IgD-negative memory B cell (primary cell): ENCODE results near the gene KLHL36. TPM values are rescaled to one million over a fixed set of nuclear protein-coding genes. Genes with fewer than 3 reads are reported as not detected.
"Not testable (repeated sequence)": the region's sequence is repeated elsewhere in the genome, so short reads cannot be mapped to it uniquely, and the experiment has no call there.

ENCODE experiments used
- H3K27ac Mint-ChIP-seq, 3 donors: one replicate each; pipeline ENCODE4 v1.8.0; 2020 to 2022; ENCODE audit warnings: mild to moderate bottlenecking in 3 of 3, mixed read lengths in 3 of 3, moderate library complexity in 1 of 3
- H3K27me3 Mint-ChIP-seq: one replicate; pipeline ENCODE4 v1.8.0; 2021; ENCODE audit warnings: mixed read lengths
- H3K36me3 Mint-ChIP-seq: one replicate; pipeline ENCODE4 v1.8.0; 2020; ENCODE audit warnings: mild to moderate bottlenecking, mixed read lengths
- H3K4me1 Mint-ChIP-seq, 3 donors: one replicate each; pipeline ENCODE4 v1.8.0; 2020 to 2022; ENCODE audit warnings: mixed read lengths in 3 of 3, mild to moderate bottlenecking in 1 of 3
- H3K4me3 Mint-ChIP-seq, 4 donors: one replicate each; pipeline ENCODE4 v1.8.0; 2020 to 2022; ENCODE audit warnings: mild to moderate bottlenecking in 4 of 4, mixed read lengths in 4 of 4, moderate library complexity in 3 of 4
- H3K9me3 Mint-ChIP-seq, 3 donors: one replicate each; pipeline ENCODE4 v1.8.0; 2020 to 2021; ENCODE audit warnings: mixed read lengths in 3 of 3, mild to moderate bottlenecking in 1 of 3
- polyA plus RNA-seq: library from polyadenylated mRNA; unstranded; fragments of 300-500 nt; fragmentation: Illumina TruSeq; gene quantifications from one replicate; pipeline ENCODE4 v1.2.3, GENCODE V29; 2021

The KLHL36 gene
- polyA plus RNA-seq, 1 donor from 2014 or later: 34.1 TPM

DNA sequence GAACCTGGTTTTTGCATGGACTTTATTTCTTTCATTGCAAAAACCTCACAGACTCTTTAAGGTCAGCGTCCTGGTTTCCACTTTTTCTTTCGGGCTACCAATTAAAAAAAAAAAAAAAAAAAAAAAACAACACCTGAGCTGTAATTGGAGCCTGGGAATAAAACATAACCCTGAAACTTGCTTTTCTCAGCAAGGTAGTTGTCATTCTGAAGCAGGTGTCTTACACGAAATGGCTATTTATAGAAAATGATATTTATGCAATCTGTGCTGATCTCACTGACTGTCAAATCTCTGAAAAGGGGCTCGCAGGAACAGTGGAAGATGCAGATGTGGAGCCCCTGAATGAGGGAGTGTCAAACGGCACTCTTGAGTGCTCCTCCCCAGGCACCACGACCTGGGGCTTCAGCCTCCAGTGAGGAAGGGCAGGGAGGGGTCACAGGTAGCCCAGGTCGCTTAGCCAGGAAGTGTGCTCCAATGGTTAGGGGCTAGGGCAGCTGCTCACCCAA is 20.0 kb upstream of the KLHL36 start:
- Mint-ChIP-seq H3K4me1 (peaks cover 13 to 18% (median 15%) of the 10 kb centered on the region in 3 donors), H3K27me3 (no peaks in the 10 kb centered on the region), H3K4me3 (peak overlapping the region in 2 of 4 donors; percentile 25 to 56), H3K36me3 (no peaks in the 10 kb centered on the region), H3K9me3 (no peaks in the 10 kb centered on the region), H3K27ac (no peak overlapping the region)

DNA sequence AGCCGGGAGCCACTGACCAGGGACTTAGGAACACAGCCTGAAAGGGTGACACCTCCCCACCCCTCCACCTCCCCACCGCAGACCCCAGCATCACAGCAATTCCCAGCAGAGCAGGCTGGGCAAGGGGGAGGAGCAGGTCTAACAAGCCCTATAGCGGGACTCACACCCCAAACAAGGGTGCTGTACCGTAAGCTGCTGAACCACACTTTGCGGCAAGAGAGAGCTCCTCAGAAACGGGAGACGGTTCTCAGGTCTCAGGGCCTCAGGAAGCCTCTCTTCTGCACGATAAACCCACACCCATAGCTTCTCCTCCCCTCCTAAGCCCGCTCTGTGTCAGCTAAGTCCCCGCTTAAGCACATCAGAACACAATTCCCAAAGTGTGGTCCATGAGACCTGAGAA is 18.7 kb upstream of the KLHL36 start:
- H3K27me3 Mint-ChIP-seq: no peaks in the 10 kb centered on the region
- no peak overlapping the region for H3K4me3 Mint-ChIP-seq
- H3K9me3 Mint-ChIP-seq: no peaks in the 10 kb centered on the region
- H3K27ac Mint-ChIP-seq: no peak overlapping the region
- H3K4me1 Mint-ChIP-seq: peaks cover 13 to 16% (median 15%) of the 10 kb centered on the region in 3 donors
- no peaks in the 10 kb centered on the region for H3K36me3 Mint-ChIP-seq

DNA sequence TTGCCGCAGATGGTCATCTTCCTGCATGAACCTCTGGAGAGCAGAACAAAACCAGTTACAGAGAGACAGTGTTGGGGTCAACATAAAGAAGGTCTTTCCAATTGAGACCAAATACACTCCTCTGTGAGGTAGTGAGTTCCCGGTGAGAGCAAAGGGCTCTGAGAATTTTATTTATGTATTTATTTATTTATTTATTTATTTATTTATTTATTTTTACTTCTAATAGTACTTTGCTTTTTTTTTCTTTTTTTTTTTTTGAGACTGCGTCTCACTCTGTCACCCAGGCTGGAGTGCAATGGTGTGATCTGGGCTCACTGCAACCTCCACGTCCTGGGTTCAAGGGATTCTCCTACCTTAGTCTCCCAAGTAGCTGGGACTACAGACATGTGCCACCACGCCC is 18.3 kb upstream of the KLHL36 start:
- no peaks in the 10 kb centered on the region for H3K36me3 Mint-ChIP-seq
- no peaks in the 10 kb centered on the region for H3K9me3 Mint-ChIP-seq
- peaks cover 13 to 16% (median 15%) of the 10 kb centered on the region in 3 donors for H3K4me1 Mint-ChIP-seq
- H3K27ac Mint-ChIP-seq: no peak overlapping the region
- no peaks in the 10 kb centered on the region for H3K27me3 Mint-ChIP-seq
- no peak overlapping the region for H3K4me3 Mint-ChIP-seq

DNA sequence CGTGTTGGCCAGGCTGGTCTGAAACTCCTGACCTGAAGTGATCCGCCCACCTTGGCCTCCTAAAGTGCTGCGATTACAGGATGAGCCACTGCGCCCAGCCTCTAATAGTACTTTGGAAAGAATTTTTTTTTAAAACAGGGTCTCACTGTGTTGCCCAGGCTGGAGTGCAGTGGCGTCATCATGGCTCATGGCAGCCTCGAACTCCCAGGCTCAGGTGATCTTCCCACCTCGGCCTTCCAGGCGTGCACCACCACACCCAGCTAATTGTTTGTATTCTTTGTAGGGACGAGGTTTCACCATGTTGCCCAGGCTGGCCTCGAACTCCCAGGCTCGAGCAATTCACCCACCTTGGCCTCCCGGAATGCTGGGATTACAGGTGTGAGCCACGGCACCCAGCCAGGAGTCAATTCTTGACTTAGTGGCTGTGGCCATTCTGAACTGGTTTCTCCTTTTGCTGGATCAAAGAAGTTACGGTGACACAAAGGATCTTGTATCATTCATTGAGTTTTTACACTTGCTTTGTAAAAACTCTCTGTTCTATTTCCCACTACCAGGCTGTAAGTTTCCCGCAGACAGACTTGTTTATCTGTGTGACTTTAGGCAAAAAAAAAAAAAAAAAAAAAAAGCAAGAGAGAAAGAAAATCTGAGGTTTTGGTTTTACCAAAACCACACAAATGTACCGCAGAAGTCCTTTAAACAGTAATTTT is 17.7 kb upstream of the KLHL36 start:
- Mint-ChIP-seq H3K4me3 (peak overlapping the region in 2 of 4 donors; percentile 12 to 61), H3K4me1 (peaks cover 13 to 16% (median 15%) of the 10 kb centered on the region in 3 donors), H3K27ac (peak overlapping the region in 1 of 3 donors; percentile 75), H3K27me3 (no peaks in the 10 kb centered on the region), H3K9me3 (no peaks in the 10 kb centered on the region), H3K36me3 (no peaks in the 10 kb centered on the region)

DNA sequence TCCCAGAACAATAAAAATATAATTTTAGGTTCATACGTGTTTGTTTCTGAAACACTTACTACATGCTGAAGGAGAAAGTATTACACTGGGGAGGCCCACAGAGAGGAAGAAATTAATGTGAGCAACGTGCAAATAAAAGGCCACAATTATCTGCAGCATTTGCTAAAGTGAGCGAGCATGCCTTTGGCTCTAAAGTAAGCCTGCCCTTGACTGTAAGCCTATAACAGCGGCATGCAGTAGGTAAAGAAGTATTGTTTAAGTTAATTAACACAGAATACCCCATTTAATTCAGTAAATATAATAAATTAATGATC is 17.2 kb upstream of the KLHL36 start:
- no peaks in the 10 kb centered on the region for H3K9me3 Mint-ChIP-seq
- peaks cover 13 to 16% (median 15%) of the 10 kb centered on the region in 3 donors for H3K4me1 Mint-ChIP-seq
- H3K36me3 Mint-ChIP-seq: no peaks in the 10 kb centered on the region
- no peak overlapping the region for H3K4me3 Mint-ChIP-seq
- no peaks in the 10 kb centered on the region for H3K27me3 Mint-ChIP-seq
- H3K27ac Mint-ChIP-seq: no peak overlapping the region

DNA sequence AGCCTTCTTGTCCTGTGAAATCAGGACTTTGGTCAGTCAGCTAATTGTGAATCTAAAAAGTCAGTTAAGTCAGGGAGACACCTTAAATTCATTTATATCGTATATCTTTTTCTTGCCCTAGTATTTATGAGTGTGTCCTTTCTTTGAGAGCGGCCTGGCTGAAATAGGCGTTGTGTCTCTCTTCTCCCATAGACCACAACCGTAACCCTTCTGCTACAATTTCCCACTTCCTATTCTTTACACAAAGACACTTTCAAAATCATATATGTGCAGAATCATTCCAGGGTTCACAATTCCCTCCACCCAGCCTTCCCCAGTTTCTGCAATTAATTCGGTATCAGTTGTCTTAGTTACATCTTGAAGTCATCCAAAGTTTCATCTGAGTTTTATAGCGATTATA is 16.4 kb upstream of the KLHL36 start:
- H3K9me3 Mint-ChIP-seq: no peaks in the 10 kb centered on the region
- H3K36me3 Mint-ChIP-seq: no peaks in the 10 kb centered on the region
- H3K4me1 Mint-ChIP-seq: peaks cover 13 to 16% (median 15%) of the 10 kb centered on the region in 3 donors
- no peaks in the 10 kb centered on the region for H3K27me3 Mint-ChIP-seq
- H3K27ac Mint-ChIP-seq: no peak overlapping the region
- H3K4me3 Mint-ChIP-seq: peak overlapping the region in 1 of 4 donors; percentile 6

DNA sequence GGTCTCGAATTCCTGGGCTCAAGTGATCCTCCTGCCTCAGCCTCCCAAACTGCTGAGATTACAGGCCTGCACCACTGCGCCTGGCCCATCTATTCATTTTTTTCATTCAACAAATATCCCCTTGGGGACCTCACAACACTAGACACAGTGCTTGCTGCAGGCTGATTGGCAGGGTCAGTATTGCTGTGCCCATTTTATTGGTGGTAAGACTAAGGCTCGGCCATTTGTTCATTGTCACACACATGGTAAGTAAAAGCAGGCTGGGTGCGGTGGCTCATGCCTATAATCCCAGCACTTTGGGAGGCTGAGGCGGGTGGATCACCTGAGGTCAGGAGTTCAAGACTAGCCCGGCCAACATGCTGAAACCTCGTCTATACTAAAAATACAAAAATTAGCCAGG is 15.4 kb upstream of the KLHL36 start:
- H3K36me3 Mint-ChIP-seq, H3K27ac Mint-ChIP-seq, H3K9me3 Mint-ChIP-seq, H3K4me3 Mint-ChIP-seq, H3K27me3 Mint-ChIP-seq: not testable (repeated sequence)
- peaks cover 16 to 23% (median 21%) of the 10 kb centered on the region in 3 donors for H3K4me1 Mint-ChIP-seq

DNA sequence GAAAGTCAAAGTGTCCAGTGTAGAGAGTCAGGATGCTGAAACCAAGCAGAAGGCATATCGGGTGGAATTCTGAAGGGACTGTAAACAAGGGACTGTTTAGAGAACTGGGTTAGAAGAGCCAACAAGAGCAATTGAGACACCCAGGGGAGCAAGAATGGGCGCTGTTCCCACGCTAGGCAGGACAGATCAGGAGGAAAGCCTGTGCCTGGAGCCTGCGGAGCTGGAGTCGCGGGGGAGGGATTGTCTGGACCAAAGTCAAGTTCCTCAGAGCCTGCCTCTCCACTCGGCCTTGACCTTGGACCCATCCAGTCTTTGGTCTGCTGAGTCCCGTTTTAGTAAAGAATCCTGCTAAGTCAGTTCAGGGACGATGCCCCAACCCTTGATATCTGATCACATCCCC is 14.7 kb upstream of the KLHL36 start:
- no peaks in the 10 kb centered on the region for H3K9me3 Mint-ChIP-seq
- H3K27me3 Mint-ChIP-seq: no peaks in the 10 kb centered on the region
- no peaks in the 10 kb centered on the region for H3K36me3 Mint-ChIP-seq
- H3K27ac Mint-ChIP-seq: no peak overlapping the region
- peaks cover 14 to 23% (median 19%) of the 10 kb centered on the region in 3 donors for H3K4me1 Mint-ChIP-seq
- H3K4me3 Mint-ChIP-seq: no peak overlapping the region

DNA sequence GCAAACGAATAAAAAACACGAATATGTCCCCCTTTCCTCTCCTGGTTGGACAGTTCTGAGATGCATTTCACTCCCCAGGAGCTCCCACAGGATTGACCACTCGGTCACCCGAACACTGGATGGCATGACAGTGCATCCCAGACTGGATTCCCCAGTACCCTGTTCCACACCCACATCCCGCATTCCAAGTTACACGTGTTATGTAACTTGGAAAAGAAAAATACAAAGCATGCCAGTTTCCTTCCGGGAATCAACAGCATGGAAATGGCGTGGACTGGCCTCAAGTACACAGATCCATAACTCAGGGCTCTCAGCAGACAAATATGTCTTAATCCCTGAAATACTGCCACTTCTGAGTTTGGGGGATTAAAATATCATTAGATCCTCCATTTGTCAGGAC is 12.6 kb upstream of the KLHL36 start:
- H3K27ac Mint-ChIP-seq: peak overlapping the region in 1 of 3 donors; percentile 48
- H3K9me3 Mint-ChIP-seq: peaks cover 0 to 2% (median 0%) of the 10 kb centered on the region in 3 donors
- no peak overlapping the region for H3K4me3 Mint-ChIP-seq
- no peaks in the 10 kb centered on the region for H3K36me3 Mint-ChIP-seq
- H3K27me3 Mint-ChIP-seq: no peaks in the 10 kb centered on the region
- H3K4me1 Mint-ChIP-seq: peaks cover 25 to 32% (median 29%) of the 10 kb centered on the region in 3 donors

DNA sequence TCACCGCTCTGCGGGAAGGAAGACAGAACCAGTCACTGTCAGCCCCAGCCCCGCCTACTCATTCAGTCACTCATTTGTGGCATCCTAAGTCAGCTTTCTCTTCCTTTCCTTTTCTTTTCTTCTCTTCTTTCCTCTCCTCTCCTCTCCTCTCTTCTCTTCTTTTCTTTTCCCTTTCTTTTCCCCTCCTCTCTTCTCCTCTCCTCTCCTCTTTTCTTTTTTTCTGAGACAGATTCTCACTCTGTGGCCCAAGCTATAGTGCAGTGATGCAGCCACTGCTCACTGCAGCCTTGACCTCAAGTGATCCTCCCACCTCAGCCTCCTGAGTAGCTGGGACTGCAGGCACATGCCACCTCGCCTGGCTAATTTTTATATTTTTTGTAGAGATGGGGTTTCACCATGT is 10.6 kb upstream of the KLHL36 start:
- no peak overlapping the region for H3K4me3 Mint-ChIP-seq
- H3K36me3 Mint-ChIP-seq: no peaks in the 10 kb centered on the region
- H3K27me3 Mint-ChIP-seq: no peaks in the 10 kb centered on the region
- H3K27ac Mint-ChIP-seq: peak overlapping the region in 2 of 3 donors; percentile 9 to 53
- H3K4me1 Mint-ChIP-seq: peaks cover 30 to 43% (median 39%) of the 10 kb centered on the region in 3 donors
- peaks cover 0 to 2% (median 0%) of the 10 kb centered on the region in 3 donors for H3K9me3 Mint-ChIP-seq

DNA sequence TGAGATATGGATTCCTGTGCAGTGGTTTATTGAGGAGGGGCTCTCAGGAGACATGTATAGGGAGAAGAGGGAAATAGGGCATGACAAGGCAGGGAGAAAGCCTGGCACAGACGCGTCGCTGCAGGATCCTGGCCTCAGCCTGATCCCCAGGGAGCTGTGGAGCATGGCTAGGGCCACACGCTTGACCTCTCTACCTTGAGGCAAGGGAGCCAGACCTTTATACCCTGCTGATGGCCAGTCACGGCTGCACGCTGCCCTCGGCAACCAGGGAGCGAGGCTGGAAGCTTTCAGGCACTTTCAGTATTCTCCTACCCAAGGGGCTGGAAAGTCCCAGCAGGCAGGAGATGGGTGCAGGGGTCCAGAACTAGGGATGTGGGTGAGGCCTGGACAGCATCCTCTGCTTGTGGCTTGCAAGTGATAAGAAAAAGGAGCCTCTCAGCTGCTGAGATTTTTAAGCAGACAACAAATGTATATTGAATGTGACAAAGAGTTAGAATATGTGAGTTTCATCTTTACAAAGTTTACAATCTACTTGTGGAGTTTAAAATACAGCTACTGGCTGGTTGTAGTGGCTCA is 10.0 kb upstream of the KLHL36 start:
- Mint-ChIP-seq H3K4me3 (peak overlapping the region in 1 of 4 donors; percentile 29), H3K27ac (no peak overlapping the region), H3K9me3 (peaks cover 0 to 2% (median 0%) of the 10 kb centered on the region in 3 donors), H3K4me1 (peaks cover 33 to 45% (median 42%) of the 10 kb centered on the region in 3 donors), H3K36me3 (no peaks in the 10 kb centered on the region), H3K27me3 (no peaks in the 10 kb centered on the region)

DNA sequence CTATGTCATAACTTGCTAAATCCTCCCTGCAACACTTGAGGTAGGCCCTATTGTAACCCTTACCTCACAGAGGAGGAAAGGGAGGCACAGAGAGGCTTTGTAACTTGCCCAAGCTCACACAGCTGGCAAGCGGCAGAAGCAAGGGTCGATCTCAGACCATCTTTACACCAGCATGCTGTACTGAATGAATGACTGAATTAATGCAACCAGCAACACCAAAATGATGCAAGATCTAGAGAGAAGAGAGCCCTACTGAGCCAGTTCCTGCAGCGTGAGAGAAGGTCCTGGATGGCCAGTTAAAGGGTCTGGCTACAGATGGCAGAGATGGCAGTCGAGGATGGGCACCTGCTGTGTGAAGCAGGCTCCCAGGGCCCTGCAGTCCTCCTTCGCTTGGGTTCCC is 8.2 kb upstream of the KLHL36 start:
- Mint-ChIP-seq H3K27me3 (no peaks in the 10 kb centered on the region), H3K9me3 (peaks cover 0 to 2% (median 0%) of the 10 kb centered on the region in 3 donors), H3K4me1 (peaks cover 39 to 56% (median 52%) of the 10 kb centered on the region in 3 donors), H3K27ac (peak overlapping the region in 2 of 3 donors; percentile 82 to 92), H3K36me3 (no peaks in the 10 kb centered on the region), H3K4me3 (peak overlapping the region in 1 of 4 donors; percentile 53)

DNA sequence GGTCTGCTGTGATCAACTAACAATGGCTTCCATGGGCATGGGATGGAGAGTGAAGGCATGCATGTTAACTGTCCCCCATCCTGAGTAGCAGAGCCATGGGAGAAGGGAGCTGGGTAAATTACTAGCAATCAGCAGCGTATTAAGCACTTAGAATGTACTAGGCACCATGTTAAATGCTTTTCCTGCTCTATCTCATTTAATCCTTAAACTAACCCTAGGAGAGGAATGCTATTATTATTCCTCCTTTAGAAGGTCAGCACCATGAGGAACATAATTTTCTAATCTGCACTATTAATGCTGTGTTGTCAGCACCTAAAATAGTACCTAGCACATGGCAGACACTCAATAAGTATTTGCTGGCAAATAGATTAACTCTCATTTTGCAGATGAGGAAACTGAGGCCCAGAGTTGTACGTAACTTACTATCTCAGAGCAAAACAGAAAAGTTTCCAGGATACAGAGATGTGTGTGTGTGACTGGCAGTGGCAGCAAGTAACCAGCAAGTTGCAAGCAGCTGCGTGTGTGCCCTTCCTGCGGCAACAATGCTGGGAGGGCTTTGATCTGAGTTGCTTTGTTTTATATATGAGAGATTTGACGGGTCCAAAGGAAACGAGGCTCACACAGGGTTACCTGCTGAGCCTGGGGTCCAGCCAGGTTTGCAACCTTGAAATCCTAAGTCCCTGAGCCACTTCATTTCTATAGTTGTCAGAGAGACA is 6.5 kb upstream of the KLHL36 start:
- Mint-ChIP-seq H3K27ac (peak overlapping the region; percentile 92 to 99 (median 94)), H3K27me3 (no peaks in the 10 kb centered on the region), H3K9me3 (peaks cover 0 to 2% (median 0%) of the 10 kb centered on the region in 3 donors), H3K4me3 (peak overlapping the region in 3 of 4 donors; percentile 76 to 95 (median 91)), H3K36me3 (no peaks in the 10 kb centered on the region), H3K4me1 (peaks cover 39 to 59% (median 52%) of the 10 kb centered on the region in 3 donors)

DNA sequence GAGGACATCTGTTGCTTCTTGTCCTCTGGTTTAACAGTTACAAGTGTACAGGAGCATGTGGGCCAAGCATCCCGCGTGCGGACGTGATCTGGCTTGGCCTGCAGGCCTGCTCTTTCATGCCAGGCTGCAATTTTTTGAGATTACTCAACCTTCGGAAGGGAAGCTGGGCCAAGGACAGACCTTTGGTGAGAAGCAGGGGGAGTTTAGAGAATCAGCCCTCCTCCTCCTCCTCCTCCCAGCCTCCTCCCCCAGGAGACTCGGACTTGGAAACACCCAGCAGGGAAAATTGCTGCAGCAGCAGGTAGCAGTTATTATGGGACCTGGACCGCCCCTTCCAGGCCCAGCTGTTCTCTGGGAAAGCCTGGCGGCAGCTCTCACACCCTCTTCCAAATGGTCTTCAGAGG is 5.1 kb upstream of the KLHL36 start:
- Mint-ChIP-seq H3K4me3 (peak overlapping the region in 1 of 4 donors; percentile 54), H3K4me1 (peaks cover 39 to 56% (median 41%) of the 10 kb centered on the region in 3 donors), H3K27ac (peak overlapping the region in 2 of 3 donors; percentile 57 to 89), H3K9me3 (peaks cover 0 to 2% (median 0%) of the 10 kb centered on the region in 3 donors), H3K36me3 (no peaks in the 10 kb centered on the region), H3K27me3 (no peaks in the 10 kb centered on the region)

DNA sequence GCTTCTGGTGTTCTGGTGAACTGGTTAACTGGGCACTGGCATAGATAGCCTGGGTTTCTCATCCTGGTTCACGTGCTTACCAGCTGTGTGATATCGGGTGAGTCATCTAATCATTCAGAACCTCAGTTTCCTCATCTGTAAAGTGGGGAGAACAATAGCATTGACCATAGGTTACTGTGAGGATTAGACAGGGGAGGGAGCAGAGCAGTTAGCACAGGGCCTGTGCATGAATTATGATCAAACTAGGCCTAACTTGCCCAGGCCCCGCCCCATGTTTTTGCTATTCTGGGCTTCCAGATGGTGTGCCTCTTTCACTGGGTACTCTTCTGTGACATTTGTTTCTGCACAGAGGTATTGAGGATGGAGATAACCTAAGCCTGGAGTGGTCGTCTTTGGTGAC is 4.6 kb upstream of the KLHL36 start:
- Mint-ChIP-seq H3K27ac (peak overlapping the region; percentile 57 to 92 (median 89)), H3K27me3 (no peaks in the 10 kb centered on the region), H3K4me1 (peaks cover 37 to 55% (median 39%) of the 10 kb centered on the region in 3 donors), H3K9me3 (peaks cover 0 to 2% (median 0%) of the 10 kb centered on the region in 3 donors), H3K4me3 (peak overlapping the region in 3 of 4 donors; percentile 25 to 92 (median 54)), H3K36me3 (no peaks in the 10 kb centered on the region)
